Uterus (tissue), 2 donors: Measurements from ENCODE around the gene IL10.

ENCODE experiments used
- POLR2A ChIP-seq, 2 donors: fragments of 450-650 bp; IDR thresholded peaks; one replicate each; pipeline ENCODE4 v1.6.1; 2016; ENCODE audit warnings: antibody characterized with exemption in 2 of 2, mild to moderate bottlenecking in 1 of 2, moderate library complexity in 1 of 2
- TF ChIP-seq, protein P1 (sequence below), 4 experiments: fragments of 200-600 bp in 2 of 4; fragments of 450-650 bp in 2 of 4; sonication (generic) in 2 of 4; IDR thresholded peaks; one replicate each; pipeline ENCODE4 v1.5.1; 2016 to 2019; ENCODE audit warnings: antibody characterized with exemption in 4 of 4, mild to moderate bottlenecking in 2 of 4, moderate library complexity in 1 of 4

DNA sequence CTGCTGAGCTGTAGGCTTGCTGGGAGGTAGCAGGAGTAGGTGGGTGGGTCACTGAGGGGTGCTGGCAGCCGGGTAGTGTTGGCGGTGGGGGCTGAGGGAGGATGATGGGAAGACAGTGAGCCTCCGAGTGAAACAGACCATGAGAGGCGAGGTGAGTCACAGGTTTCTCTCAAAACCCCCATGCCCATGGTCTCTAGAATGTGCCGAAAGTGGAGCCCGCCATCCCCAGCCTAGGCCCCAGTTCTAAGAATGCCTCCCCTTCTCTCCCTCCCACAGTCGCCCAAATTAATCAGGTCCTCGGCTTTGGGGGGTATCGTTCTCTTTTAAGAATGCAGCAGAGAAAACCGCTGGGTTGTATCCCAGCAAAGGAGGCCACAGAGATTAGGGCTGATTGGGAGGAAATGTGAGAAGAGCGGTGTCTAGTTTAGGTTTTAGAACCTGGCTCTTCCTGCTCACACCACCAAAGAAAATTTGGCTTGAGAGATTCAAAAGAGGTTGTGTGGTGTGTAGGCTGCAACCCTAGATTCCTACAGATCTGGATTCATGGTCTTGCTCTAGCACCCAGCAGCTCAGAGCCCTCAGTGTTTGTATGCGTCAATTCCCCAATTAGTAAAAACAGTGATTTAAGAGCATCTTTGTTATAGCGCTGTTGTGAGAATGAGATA lies 29.4 kb downstream of the IL10 start:
- TF ChIP-seq, protein P1, sequence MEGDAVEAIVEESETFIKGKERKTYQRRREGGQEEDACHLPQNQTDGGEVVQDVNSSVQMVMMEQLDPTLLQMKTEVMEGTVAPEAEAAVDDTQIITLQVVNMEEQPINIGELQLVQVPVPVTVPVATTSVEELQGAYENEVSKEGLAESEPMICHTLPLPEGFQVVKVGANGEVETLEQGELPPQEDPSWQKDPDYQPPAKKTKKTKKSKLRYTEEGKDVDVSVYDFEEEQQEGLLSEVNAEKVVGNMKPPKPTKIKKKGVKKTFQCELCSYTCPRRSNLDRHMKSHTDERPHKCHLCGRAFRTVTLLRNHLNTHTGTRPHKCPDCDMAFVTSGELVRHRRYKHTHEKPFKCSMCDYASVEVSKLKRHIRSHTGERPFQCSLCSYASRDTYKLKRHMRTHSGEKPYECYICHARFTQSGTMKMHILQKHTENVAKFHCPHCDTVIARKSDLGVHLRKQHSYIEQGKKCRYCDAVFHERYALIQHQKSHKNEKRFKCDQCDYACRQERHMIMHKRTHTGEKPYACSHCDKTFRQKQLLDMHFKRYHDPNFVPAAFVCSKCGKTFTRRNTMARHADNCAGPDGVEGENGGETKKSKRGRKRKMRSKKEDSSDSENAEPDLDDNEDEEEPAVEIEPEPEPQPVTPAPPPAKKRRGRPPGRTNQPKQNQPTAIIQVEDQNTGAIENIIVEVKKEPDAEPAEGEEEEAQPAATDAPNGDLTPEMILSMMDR (IDR thresholded peaks at IDR 0.05): no peak
- TF ChIP-seq POLR2A (IDR thresholded peaks at IDR 0.05): no peak
